SH-SY5Y (cell line): Measurements from ENCODE around the gene POLD4.

Source experiments
- GATA2 ChIP-seq: IDR thresholded peaks from 2 replicates; pipeline ENCODE4 v1.6.1; 2011; ENCODE audit warnings: mild to moderate bottlenecking, low read depth, low read length
- GATA3 ChIP-seq: IDR thresholded peaks from 2 replicates; pipeline ENCODE4 v1.6.1; 2011; ENCODE audit warnings: low read depth, mild to moderate bottlenecking, low read length, moderate library complexity

- TF ChIP-seq GATA2 = no peak
- TF ChIP-seq GATA3 = no peak
Observed at GRCh38 chr11:67353317-67354074, at the start of gene POLD4.
